Measurements from ENCODE around the gene PTPRK. TPM values are rescaled to one million over a fixed set of nuclear protein-coding genes. Genes with fewer than 3 reads are reported as not detected.

PTPRK gene
- total RNA-seq, 2 experiments from 2014 or later = 1.8 to 2.2 TPM

DNA sequence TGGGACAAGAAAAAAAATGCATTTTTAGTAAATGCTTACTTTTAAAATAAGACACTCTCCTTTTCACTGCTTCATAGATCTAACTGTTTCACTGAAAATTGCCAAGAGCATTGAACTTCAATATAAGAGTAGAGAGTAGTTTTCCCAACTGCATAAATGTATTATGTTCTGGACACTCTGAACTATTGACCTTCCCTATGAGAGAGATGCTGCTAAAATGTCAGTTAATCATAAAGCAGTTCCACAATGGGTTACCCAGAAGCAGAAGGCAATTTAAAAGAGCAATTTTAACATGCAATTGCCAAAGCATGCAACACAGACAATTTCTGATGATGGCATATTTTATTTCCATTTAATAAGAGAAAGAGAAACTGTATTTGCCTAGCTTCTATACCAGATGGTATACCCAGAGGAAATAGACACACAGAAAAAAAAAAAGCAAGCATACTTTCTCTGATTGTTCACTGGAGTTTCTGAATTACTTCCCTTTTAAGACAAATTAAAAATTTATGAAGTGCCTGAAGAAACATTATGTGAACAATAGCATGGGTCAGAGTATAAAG is 340.4 kb downstream of the PTPRK start:
- Mint-ChIP-seq H3K27ac (no peak overlapping the region), H3K36me3 (no peaks in the 10 kb centered on the region), H3K9me3 (no peaks in the 10 kb centered on the region), H3K4me3 (no peak overlapping the region), H3K27me3 (no peaks in the 10 kb centered on the region), H3K4me1 (ENCODE audit: low read depth) (no peaks in the 10 kb centered on the region)
- CTCF ChIA-PET = no interaction called here
- POLR2A ChIA-PET = no interaction called here
- intact Hi-C loops (cut with micrococcal nuclease) = loop anchor here (10.0 kb wide), 1 partner anchor 445 kb away; no protein-coding TSS in a partner anchor
- no peak for DNase-seq

DNA sequence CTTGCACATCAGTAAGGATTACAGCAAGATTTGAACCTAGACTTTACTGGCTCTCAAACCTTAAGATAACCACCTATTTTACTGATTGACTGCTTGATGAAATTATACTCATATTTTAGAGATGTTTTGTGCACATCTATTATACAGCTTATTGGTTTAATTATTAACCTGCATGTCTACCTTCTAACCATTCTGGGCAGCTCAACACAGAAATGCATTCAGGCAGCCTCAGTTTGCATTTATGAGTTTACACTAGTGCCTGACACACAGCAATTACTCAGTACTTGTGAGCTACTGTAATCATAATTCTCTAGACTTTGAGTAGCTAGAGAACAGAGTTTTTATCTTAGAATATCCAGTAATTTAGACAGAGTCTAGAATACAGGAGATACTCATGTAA is 345.7 kb downstream of the PTPRK start:
- Mint-ChIP-seq H3K36me3 (no peaks in the 10 kb centered on the region), H3K4me3 (no peak overlapping the region), H3K9me3 (no peaks in the 10 kb centered on the region), H3K27me3 (no peaks in the 10 kb centered on the region), H3K4me1 (ENCODE audit: low read depth) (no peaks in the 10 kb centered on the region), H3K27ac (no peak overlapping the region)
- ChIA-PET POLR2A (no interaction called here), CTCF (no interaction called here)
- intact Hi-C loops (cut with micrococcal nuclease) = loop anchor here (10.0 kb wide), 1 partner anchor 440 kb away; no protein-coding TSS in a partner anchor
- DNase-seq = no peak

DNA sequence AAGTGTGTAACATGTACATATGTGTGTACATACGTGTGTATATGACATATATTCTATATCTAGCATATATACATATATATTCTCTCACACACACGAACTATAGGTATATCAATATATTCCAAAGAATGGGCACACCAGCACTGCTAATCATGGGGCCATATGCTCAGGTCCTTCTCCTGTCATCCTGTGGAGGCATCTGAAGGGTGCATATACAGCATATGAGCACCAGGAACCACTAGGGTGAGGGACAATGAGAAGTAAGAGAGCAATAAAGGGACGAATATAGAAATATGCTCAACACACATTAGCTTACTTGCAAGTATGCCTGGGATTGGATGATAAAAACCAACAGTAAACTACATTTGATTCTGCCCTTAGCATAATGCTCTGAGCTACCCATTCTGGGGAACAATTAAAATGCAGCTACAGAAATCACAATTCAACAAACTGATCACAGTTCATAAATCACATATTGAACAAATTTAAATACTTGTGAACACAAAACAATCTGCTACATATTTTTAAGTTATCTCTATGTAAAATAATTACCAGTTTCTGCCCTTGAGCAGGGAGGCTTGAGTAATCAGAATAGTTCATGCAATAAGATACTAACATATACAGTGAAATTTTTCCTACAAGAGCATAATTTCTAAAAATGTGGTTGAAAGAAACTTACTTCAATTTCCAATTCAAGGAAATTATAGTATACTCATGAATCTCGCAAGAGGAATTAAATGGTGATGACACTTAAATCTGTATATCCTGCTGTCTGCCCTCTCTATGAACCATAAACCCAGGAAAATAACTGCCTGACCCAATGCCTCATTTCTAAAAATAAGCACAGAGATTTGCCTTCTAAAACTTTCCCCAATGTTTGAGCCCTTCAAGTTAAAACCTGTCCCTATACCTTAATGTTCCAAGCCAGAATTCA is 347.4 kb downstream of the PTPRK start:
- ChIA-PET POLR2A (no interaction called here), CTCF (no interaction called here)
- no peak for DNase-seq
- Mint-ChIP-seq H3K4me1 (ENCODE audit: low read depth) (no peaks in the 10 kb centered on the region), H3K9me3 (no peaks in the 10 kb centered on the region), H3K4me3 (no peak overlapping the region), H3K27ac (no peak overlapping the region), H3K36me3 (no peaks in the 10 kb centered on the region), H3K27me3 (no peaks in the 10 kb centered on the region)
- intact Hi-C loops (cut with micrococcal nuclease) = loop anchor here (10.0 kb wide), 1 partner anchor 438 kb away; no protein-coding TSS in a partner anchor

DNA sequence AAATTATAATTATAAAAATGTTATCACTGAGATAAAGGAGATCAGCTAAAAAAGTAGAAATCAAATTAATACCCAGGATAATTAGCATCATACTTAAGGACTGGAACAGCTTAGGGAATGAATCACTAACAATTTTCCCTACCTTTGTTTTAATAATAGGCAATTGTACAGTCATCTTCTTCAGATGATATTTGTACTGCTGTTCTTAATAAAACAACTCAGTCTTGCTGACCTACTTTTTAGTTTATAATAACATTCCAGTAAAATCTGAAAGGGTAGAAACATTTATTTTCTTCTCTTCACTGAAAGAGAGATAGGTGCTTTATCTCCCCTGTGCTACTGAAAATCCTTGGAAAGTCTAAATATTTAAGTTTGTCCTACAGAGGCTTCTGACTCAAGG is 348.3 kb downstream of the PTPRK start:
- no peaks in the 10 kb centered on the region for H3K36me3 Mint-ChIP-seq
- H3K27ac Mint-ChIP-seq = no peak overlapping the region
- intact Hi-C loops (cut with micrococcal nuclease) = loop anchor here (10.0 kb wide), 1 partner anchor 437 kb away; no protein-coding TSS in a partner anchor
- H3K27me3 Mint-ChIP-seq = no peaks in the 10 kb centered on the region
- no peaks in the 10 kb centered on the region for H3K9me3 Mint-ChIP-seq
- no peaks in the 10 kb centered on the region for H3K4me1 Mint-ChIP-seq (ENCODE audit: low read depth)
- H3K4me3 Mint-ChIP-seq = no peak overlapping the region
- POLR2A ChIA-PET = no interaction called here
- DNase-seq = no peak
- CTCF ChIA-PET = no interaction called here

DNA sequence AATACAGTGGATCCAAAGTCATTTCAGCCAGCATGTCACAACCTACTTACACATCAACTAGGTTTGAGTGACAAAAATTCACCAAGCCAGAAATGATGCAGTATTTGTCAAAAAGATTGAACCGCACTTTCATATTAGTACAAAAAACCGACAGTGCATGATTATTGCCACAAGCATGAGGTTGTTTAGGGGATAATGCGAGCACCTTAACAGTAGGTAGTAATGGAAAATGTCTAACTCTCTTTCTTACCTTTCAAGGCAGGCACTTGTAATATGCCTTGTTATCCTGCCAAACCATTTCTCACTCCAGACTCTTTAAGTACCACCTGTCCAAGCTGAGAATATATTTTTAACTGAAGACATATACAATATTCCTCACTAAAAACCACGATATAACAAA is 349.2 kb downstream of the PTPRK start:
- POLR2A ChIA-PET = no interaction called here
- Mint-ChIP-seq H3K9me3 (no peaks in the 10 kb centered on the region), H3K4me1 (ENCODE audit: low read depth) (no peaks in the 10 kb centered on the region), H3K4me3 (no peak overlapping the region), H3K36me3 (no peaks in the 10 kb centered on the region), H3K27ac (no peak overlapping the region), H3K27me3 (no peaks in the 10 kb centered on the region)
- DNase-seq = no peak
- intact Hi-C loops (cut with micrococcal nuclease) = loop anchor here (10.0 kb wide), 1 partner anchor 436 kb away; no protein-coding TSS in a partner anchor
- CTCF ChIA-PET = no interaction called here

DNA sequence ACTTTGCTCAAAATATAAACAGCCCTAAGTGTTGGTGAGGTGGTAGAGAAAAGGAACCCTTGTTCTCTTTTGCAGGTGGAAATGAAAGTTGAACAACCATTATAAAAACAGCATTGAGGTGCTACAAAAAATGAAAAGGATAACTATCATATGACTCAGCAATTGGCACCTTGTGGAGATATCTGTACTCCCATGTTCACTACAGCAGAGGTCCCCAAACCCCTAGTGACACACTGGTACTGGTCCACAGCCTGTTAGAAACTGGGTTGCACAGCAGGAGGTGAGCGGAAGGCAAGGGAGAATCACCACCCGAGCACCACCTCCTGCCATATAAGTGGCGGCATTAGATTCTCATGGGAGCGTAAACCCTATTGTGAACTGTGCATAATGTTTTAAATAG is 352.2 kb downstream of the PTPRK start:
- POLR2A ChIA-PET = no interaction called here
- DNase-seq = no peak
- Mint-ChIP-seq H3K9me3 (no peaks in the 10 kb centered on the region), H3K36me3 (no peaks in the 10 kb centered on the region), H3K27ac (no peak overlapping the region), H3K4me3 (no peak overlapping the region), H3K27me3 (peaks cover 2% of the 10 kb centered on the region), H3K4me1 (ENCODE audit: low read depth) (no peaks in the 10 kb centered on the region)
- CTCF ChIA-PET = no interaction called here
- intact Hi-C loops (cut with micrococcal nuclease) = no loop called here

DNA sequence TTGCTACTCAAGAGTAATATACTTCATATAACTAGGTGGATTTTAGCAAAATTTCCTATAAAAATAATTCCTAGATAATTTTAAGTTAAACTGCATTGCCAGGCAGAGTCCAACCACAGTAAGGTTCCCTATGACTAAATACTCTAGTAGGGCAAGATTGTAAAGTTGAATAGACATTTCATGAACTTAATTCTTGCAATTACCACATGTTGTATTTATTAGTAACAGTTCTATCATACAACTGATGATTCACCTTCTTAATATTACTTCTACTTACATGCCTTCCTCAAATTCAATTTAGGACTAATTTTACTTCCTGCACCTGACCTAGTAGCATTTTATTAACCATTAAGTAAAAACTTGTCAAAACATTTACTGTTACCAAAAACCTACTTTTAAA is 352.8 kb downstream of the PTPRK start:
- Mint-ChIP-seq H3K4me3 (no peak overlapping the region), H3K27me3 (peaks cover 2% of the 10 kb centered on the region), H3K36me3 (no peaks in the 10 kb centered on the region), H3K4me1 (ENCODE audit: low read depth) (no peaks in the 10 kb centered on the region), H3K27ac (no peak overlapping the region), H3K9me3 (no peaks in the 10 kb centered on the region)
- DNase-seq = no peak
- intact Hi-C loops (cut with micrococcal nuclease) = no loop called here
- CTCF ChIA-PET = no interaction called here
- POLR2A ChIA-PET = no interaction called here

DNA sequence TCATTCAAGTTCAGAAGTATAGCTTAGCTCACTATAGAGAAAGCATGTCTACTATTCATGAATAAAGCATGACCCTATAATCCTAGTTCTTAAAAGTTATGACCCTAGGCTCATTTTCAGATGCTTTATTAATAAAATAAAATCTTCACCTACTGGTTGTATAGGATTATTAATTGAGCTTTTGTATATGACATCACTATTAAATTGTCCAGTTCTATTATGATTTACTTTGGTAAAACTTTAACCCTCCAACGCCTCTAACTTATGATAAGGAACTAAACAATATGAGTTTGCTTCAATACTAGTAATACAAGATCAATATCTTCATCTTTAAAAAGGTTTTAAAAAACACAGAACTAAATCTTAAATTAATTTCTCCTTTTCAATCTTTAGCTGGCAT is 356.1 kb downstream of the PTPRK start:
- intact Hi-C loops (cut with micrococcal nuclease) = no loop called here
- no peak overlapping the region for H3K4me3 Mint-ChIP-seq
- no peak for DNase-seq
- H3K4me1 Mint-ChIP-seq (ENCODE audit: low read depth) = no peaks in the 10 kb centered on the region
- POLR2A ChIA-PET = no interaction called here
- CTCF ChIA-PET = no interaction called here
- H3K27ac Mint-ChIP-seq = no peak overlapping the region
- no peaks in the 10 kb centered on the region for H3K9me3 Mint-ChIP-seq
- H3K27me3 Mint-ChIP-seq = peaks cover 2% of the 10 kb centered on the region
- H3K36me3 Mint-ChIP-seq = no peaks in the 10 kb centered on the region

DNA sequence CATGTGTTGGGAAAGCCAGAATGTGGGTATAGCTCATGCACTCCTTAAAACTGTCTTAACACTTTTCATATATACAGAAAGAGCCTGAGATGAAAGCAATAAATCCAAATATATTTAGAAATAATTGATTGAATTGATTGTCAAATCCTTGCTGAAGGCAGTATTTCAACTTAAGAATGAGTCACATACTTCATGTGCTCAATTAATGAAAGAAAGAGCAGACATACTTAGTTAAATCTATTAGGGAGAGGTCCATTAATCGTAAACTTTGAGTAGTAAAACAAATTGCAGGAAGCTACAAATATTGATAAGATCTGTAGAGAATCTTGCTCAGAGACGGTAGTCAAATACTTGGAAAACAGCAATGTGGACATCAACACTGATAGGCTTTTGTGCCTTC is 358.0 kb downstream of the PTPRK start:
- DNase-seq = no peak
- ChIA-PET POLR2A (no interaction called here), CTCF (no interaction called here)

DNA sequence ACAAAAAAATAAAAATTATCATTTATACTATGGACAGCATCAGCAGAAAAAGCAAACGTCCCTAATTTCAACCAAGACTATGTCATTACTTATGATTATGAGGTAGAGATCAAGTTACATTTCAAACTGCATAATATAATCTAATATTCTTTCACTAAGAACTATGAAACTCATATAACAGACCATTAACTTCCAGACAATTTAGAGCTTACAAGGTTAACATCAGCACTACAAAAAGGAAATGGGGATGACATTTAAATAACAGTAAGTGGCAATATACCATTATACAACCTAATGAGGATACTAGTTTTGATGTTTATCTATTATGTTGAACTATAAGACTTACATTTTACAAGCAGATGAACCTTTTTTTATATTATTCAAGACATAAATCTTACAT is 358.6 kb downstream of the PTPRK start:
- CTCF ChIA-PET = no interaction called here
- Mint-ChIP-seq H3K4me1 (ENCODE audit: low read depth) (no peaks in the 10 kb centered on the region), H3K27ac (no peak overlapping the region), H3K36me3 (no peaks in the 10 kb centered on the region), H3K9me3 (no peaks in the 10 kb centered on the region), H3K4me3 (no peak overlapping the region), H3K27me3 (peaks cover 2% of the 10 kb centered on the region)
- no peak for DNase-seq
- POLR2A ChIA-PET = no interaction called here
- intact Hi-C loops (cut with micrococcal nuclease) = no loop called here

More for the DNA sequence above, 358.0 kb downstream of the PTPRK start:
- no peak overlapping the region for H3K4me3 Mint-ChIP-seq
- peaks cover 2% of the 10 kb centered on the region for H3K27me3 Mint-ChIP-seq
- intact Hi-C loops (cut with micrococcal nuclease) = no loop called here
- H3K9me3 Mint-ChIP-seq = no peaks in the 10 kb centered on the region
- no peaks in the 10 kb centered on the region for H3K36me3 Mint-ChIP-seq
- H3K27ac Mint-ChIP-seq = no peak overlapping the region
- H3K4me1 Mint-ChIP-seq (ENCODE audit: low read depth) = no peaks in the 10 kb centered on the region

DNA sequence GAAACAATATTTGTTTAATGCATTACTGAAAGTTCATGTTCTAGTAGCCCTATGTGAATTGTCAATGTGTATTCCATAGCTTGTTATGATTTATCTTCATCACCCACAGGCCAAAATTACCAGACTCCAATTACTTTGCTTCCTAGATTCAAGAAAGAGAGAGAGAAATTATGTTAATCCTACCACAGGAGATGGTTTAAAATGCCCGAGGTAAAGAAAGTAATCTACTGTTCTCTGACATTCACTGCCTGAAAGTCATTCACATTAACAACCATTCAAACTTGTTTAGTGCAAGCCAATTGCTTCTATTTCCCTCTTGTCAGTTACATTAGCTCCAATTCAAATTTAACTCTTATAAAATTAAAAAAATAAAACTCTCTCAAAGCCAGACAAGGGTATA is 359.1 kb downstream of the PTPRK start:
- no peaks in the 10 kb centered on the region for H3K9me3 Mint-ChIP-seq
- intact Hi-C loops (cut with micrococcal nuclease) = no loop called here
- no peaks in the 10 kb centered on the region for H3K4me1 Mint-ChIP-seq (ENCODE audit: low read depth)
- POLR2A ChIA-PET = no interaction called here
- H3K36me3 Mint-ChIP-seq = no peaks in the 10 kb centered on the region
- CTCF ChIA-PET = no interaction called here
- H3K27me3 Mint-ChIP-seq = peaks cover 2% of the 10 kb centered on the region
- H3K27ac Mint-ChIP-seq = no peak overlapping the region
- no peak overlapping the region for H3K4me3 Mint-ChIP-seq
- DNase-seq = no peak

DNA sequence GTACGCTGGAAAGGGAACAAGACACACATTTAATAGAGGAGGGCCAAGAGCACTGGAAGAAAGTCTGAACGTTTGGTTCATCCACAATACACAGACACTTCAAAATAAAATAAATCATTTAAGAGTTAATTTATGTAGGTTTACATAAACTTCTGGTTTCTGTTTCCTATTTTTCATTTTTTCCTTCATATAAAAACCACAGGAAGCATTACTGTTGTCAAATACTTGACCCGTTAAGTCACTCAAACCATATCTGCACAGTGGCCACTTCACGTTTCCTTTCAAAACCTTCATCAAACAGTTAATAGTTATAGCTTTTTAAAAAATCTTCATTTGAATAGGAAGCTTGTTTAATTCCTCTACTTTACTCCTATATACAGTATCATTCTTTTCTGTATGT is 361.9 kb downstream of the PTPRK start:
- Mint-ChIP-seq H3K9me3 (no peaks in the 10 kb centered on the region), H3K4me1 (ENCODE audit: low read depth) (no peaks in the 10 kb centered on the region), H3K4me3 (no peak overlapping the region), H3K27ac (no peak overlapping the region), H3K36me3 (no peaks in the 10 kb centered on the region), H3K27me3 (no peaks in the 10 kb centered on the region)
- DNase-seq = no peak
- ChIA-PET POLR2A (no interaction called here), CTCF (no interaction called here)
- intact Hi-C loops (cut with micrococcal nuclease) = no loop called here

Measured in activated CD4-positive, alpha-beta memory T cell treated with anti-CD3 and anti-CD28 coated beads for 36 hours (primary cell).